ENCODE measurements around the gene CLDN14. TPM values are rescaled to one million over a fixed set of nuclear protein-coding genes. Genes with fewer than 3 reads are reported as not detected.

The CLDN14 gene
- total and polyA plus RNA-seq, 2 experiments from 2014 or later, result not detected

- no peak for TF ChIP-seq ZNF462 (CRISPR knock-in tag; IDR thresholded peaks at IDR 0.05)
Measured at GRCh38 chr21:36412916-36413315, 67.0 kb downstream of the CLDN14 start (continued).

GRCh38 chr21:36411301-36411700 is 68.6 kb downstream of the CLDN14 start:
- Histone ChIP-seq H3K27me3 (ENCODE audit: insufficient read depth) (no peaks in the 10 kb centered on the region), H3K9me2 (ENCODE audit: insufficient read depth) (no peaks in the 10 kb centered on the region), H2AFZ (no peak overlapping the region), H4K20me1 (replicated peaks; ENCODE audit: insufficient read depth) (0 out of 2 replicates have a peak, but pooled peaks cover 4% of the 10 kb centered on the region), H3K4me3 (no peak overlapping the region), H3K4me2 (no peak overlapping the region), H3K27ac (ENCODE audit: low read depth) (no peak overlapping the region), H3F3A (replicated peaks; ENCODE audit: low read depth) (no peaks in the 10 kb centered on the region), H3K79me2 (replicated peaks; ENCODE audit: insufficient read depth) (no peaks in the 10 kb centered on the region), H3K4me1 (ENCODE audit: insufficient read depth) (no peaks in the 10 kb centered on the region), H3K36me3 (ENCODE audit: insufficient read depth) (peaks cover 9% of the 10 kb centered on the region; the same call in 1 of the 2 replicates)
- Mint-ChIP-seq H3K27me3 (ENCODE audit: insufficient read depth, low read depth, poor library complexity) (peaks cover 4% of the 10 kb centered on the region), H3K4me1 (peaks cover 10% of the 10 kb centered on the region), H3K36me3 (ENCODE audit: low read depth) (peaks cover 71% of the 10 kb centered on the region), H3K27ac (no peak overlapping the region), H3K9me3 (no peaks in the 10 kb centered on the region), H3K4me3 (no peak overlapping the region)
- DNase-seq (ENCODE audit: low spot score) (no peak), ATAC-seq (no peak)
- TF ChIP-seq REST (IDR thresholded peaks at IDR 0.05; ENCODE audit: unreplicated experiment), result no peak

Other genes starting within 250 kb of the CLDN14 start
- 22.3 and 25.4 TPM in 2 replicates for gene MORC3, start 159.9 kb downstream of the CLDN14 start, total RNA-seq (2014; rRNA removed; shearing (Covaris generic))
- gene MORC3, start 159.9 kb downstream of the CLDN14 start, polyA plus RNA-seq (2016; fragmentation: Nextera tagmentation; extraction: Ambion mirVana), result 9.1 and 11.5 TPM in 2 replicates
- 13.1 and 17.4 TPM in 2 replicates for gene CHAF1B, start 94.7 kb downstream of the CLDN14 start, total RNA-seq (2014; rRNA removed; shearing (Covaris generic))
- gene CHAF1B, start 94.7 kb downstream of the CLDN14 start, polyA plus RNA-seq (2016; fragmentation: Nextera tagmentation; extraction: Ambion mirVana), result 7.9 and 9.0 TPM in 2 replicates
- 0.49 and 1.4 TPM in 2 replicates for gene SIM2, start 219.0 kb upstream of the CLDN14 start, total RNA-seq (2014; rRNA removed; shearing (Covaris generic))
- gene SIM2, start 219.0 kb upstream of the CLDN14 start, polyA plus RNA-seq (2016; fragmentation: Nextera tagmentation; extraction: Ambion mirVana), result 0.16 and 0.24 TPM in 2 replicates